GF-D8 (cell line): ENCODE results near the gene TBX4.
"Not testable (repeated sequence)": the region's sequence is repeated elsewhere in the genome, so short reads cannot be mapped to it uniquely, and the experiment has no call there.

Experiments
- DNase-seq: peaks from one replicate; lab custom pipeline; 2025; lab: John Stamatoyannopoulos, UW

Gene TBX4

GRCh38 chr17:61429274-61429673 is 22.9 kb upstream of the TBX4 start:
- DNase-seq: no peak

GRCh38 chr17:61429831-61430230 is 22.4 kb upstream of the TBX4 start:
- DNase-seq: not testable (repeated sequence)

- DNase-seq: no peak
Measured at GRCh38 chr17:61431594-61432311, 20.5 kb upstream of the TBX4 start.

- DNase-seq: no peak
Measured at GRCh38 chr17:61436273-61436672, 15.9 kb upstream of the TBX4 start.

GRCh38 chr17:61436995-61437704 is 15.1 kb upstream of the TBX4 start:
- no peak for DNase-seq

- DNase-seq: no peak
Measured at GRCh38 chr17:61440697-61441096, 11.5 kb upstream of the TBX4 start.

- not testable (repeated sequence) for DNase-seq
Measured at GRCh38 chr17:61441507-61441906, 10.7 kb upstream of the TBX4 start.

- no peak for DNase-seq
Measured at GRCh38 chr17:61442136-61442775, 10.0 kb upstream of the TBX4 start.

GRCh38 chr17:61442878-61443474 is 9.2 kb upstream of the TBX4 start:
- no peak for DNase-seq

- no peak for DNase-seq
Measured at GRCh38 chr17:61443475-61443882, 8.7 kb upstream of the TBX4 start.

GRCh38 chr17:61444075-61444474 is 8.1 kb upstream of the TBX4 start:
- DNase-seq: no peak

- no peak for DNase-seq
Measured at GRCh38 chr17:61444831-61445230, 7.4 kb upstream of the TBX4 start.

GRCh38 chr17:61447358-61447757 is 4.9 kb upstream of the TBX4 start:
- DNase-seq: no peak

GRCh38 chr17:61448042-61448441 is 4.2 kb upstream of the TBX4 start:
- no peak for DNase-seq

- DNase-seq: not testable (repeated sequence)
Measured at GRCh38 chr17:61449140-61449539, 3.1 kb upstream of the TBX4 start.

- no peak for DNase-seq
Measured at GRCh38 chr17:61449707-61450640, 2.2 kb upstream of the TBX4 start.

GRCh38 chr17:61450641-61451537 is 1.3 kb upstream of the TBX4 start:
- no peak for DNase-seq

- DNase-seq: no peak
Measured at GRCh38 chr17:61451538-61452300, 503 bp upstream of the TBX4 start.

GRCh38 chr17:61453566-61454380 is 1.6 kb downstream of the TBX4 start:
- DNase-seq: no peak
